K562 (cell line): ENCODE measurements around the gene TPCN1. TPM values are rescaled to one million over a fixed set of nuclear protein-coding genes. Genes with fewer than 3 reads are reported as not detected.

Source experiments
- BCLAF1 ChIP-seq, 2 experiments: fragments of 450-650 bp in 1 of 2; IDR thresholded peaks; 2 replicates each; pipeline ENCODE4 v1.6.1; 2011 to 2017; ENCODE audit warnings: low read depth in 2 of 2, antibody characterized with exemption in 1 of 2, borderline replicate concordance in 1 of 2, low read length in 1 of 2, mild to moderate bottlenecking in 1 of 2, mixed read lengths in 1 of 2; ENCODE audit not compliant: control insufficient read depth in 1 of 2
- BHLHE40 ChIP-seq: IDR thresholded peaks from 2 replicates; pipeline ENCODE4 v1.6.1; 2011; ENCODE audit warnings: low read length, improper control_type of control experiment
- CBX8 ChIP-seq: fragments of 200-600 bp; sonication (generic); IDR thresholded peaks from 2 replicates; pipeline ENCODE4 v1.6.1; 2012; ENCODE audit warnings: borderline replicate concordance, mixed run types, low read depth, mild to moderate bottlenecking, moderate library complexity, mixed read lengths, low read length, control low read depth, inconsistent platforms; ENCODE audit not compliant: poor library complexity, severe bottlenecking; ENCODE audit errors: extremely low read depth
- CCNT2 ChIP-seq: IDR thresholded peaks from 2 replicates; pipeline ENCODE4 v1.6.1; 2011; ENCODE audit warnings: borderline replicate concordance, low read depth, mild to moderate bottlenecking, moderate library complexity, mixed read lengths, low read length; ENCODE audit not compliant: insufficient read length; ENCODE audit errors: extremely low read depth
- CEBPG ChIP-seq, 3 experiments: fragments of 200-800 bp in 1 of 3; sonication (Bioruptor generic) in 1 of 3; sonication (generic) in 1 of 3; formaldehyde crosslinking in 1 of 3; IDR thresholded peaks in 2 of 3; conservative IDR thresholded peaks in 1 of 3; 2 replicates each; pipeline versions ENCODE4 v1.6.1 to v1.8.0; 2016 to 2022; ENCODE audit warnings: missing compliant biosample characterization in 2 of 3, missing genetic modification characterization in 2 of 3, mild to moderate bottlenecking in 1 of 3, missing genetic modification reagents in 1 of 3
- DIDO1 ChIP-seq: fragments of 450-650 bp; IDR thresholded peaks from 2 replicates; pipeline ENCODE4 v1.6.1; 2016; ENCODE audit warnings: low read depth, missing biosample characterization, missing genetic modification characterization
- DMBX1 ChIP-seq: fragments of 250-450 bp; sonication (Bioruptor Pico); IDR thresholded peaks from 2 replicates; pipeline ENCODE4 v1.8.0; 2022; ENCODE audit warnings: inconsistent platforms, mild to moderate bottlenecking, moderate library complexity, borderline replicate concordance
- E2F8 ChIP-seq: fragments of 450-650 bp; IDR thresholded peaks from 2 replicates; pipeline ENCODE4 v1.7.1; 2018; ENCODE audit warnings: mild to moderate bottlenecking, low read depth; ENCODE audit not compliant: partially characterized antibody
- E4F1 ChIP-seq: fragments of 250-450 bp; sonication (Bioruptor Pico); IDR thresholded peaks from 2 replicates; pipeline ENCODE4 v1.5.0; 2021; ENCODE audit warnings: mild to moderate bottlenecking, borderline replicate concordance
- EHMT2 ChIP-seq: fragments of 450-650 bp; IDR thresholded peaks from 2 replicates; pipeline ENCODE4 v1.6.1; 2018; ENCODE audit warnings: antibody characterized with exemption
- ELF1 ChIP-seq: fragments of 200-800 bp; sonication (Bioruptor generic); IDR thresholded peaks from 2 replicates; pipeline ENCODE4 v1.6.1; 2016; ENCODE audit warnings: missing genetic modification characterization, missing compliant biosample characterization
- HDGF ChIP-seq: fragments of 450-650 bp; IDR thresholded peaks from 2 replicates; pipeline ENCODE4 v1.6.1; 2016
- NCOA1 ChIP-seq: fragments of 450-650 bp; IDR thresholded peaks from 2 replicates; pipeline ENCODE4 v1.6.1; 2016; ENCODE audit warnings: low read depth
- NFIC ChIP-seq: fragments of 450-650 bp; IDR thresholded peaks from 2 replicates; pipeline ENCODE4 v1.6.1; 2017; ENCODE audit warnings: mild to moderate bottlenecking, inconsistent platforms
- PRMT5 ChIP-seq: sonication (generic); formaldehyde crosslinking; IDR thresholded peaks from 2 replicates; pipeline ENCODE4 v1.5.0; 2020; ENCODE audit warnings: missing genetic modification reagents
- TAF7 ChIP-seq: fragments of 450-650 bp; IDR thresholded peaks from 2 replicates; pipeline ENCODE4 v1.6.1; 2016; ENCODE audit warnings: missing genetic modification characterization, missing compliant biosample characterization
- WHSC1 ChIP-seq: IDR thresholded peaks from one replicate; pipeline ENCODE4 v1.6.1; 2012; ENCODE audit warnings: low read length, control low read depth, inconsistent platforms
- ZNF431 ChIP-seq: sonication (generic); formaldehyde crosslinking; IDR thresholded peaks from 2 replicates; pipeline ENCODE4 v1.8.0; 2022; ENCODE audit warnings: mild to moderate bottlenecking, missing genetic modification reagents
- polyA plus RNA-seq, 8 experiments: library from polyadenylated mRNA; depleted of rRNA in 4 of 8; stranded (reverse) in 5 of 8; unstranded in 3 of 8; fragments of >200 nt; fragmentation: Nextera tagmentation in 2 of 8; fragmentation: Illumina TruSeq in 1 of 8; extraction: Ambion mirVana in 2 of 8; extraction: Trizol in 1 of 8; gene quantifications; 2 replicates each; pipeline versions ENCODE4 v1.2.1 to v1.2.3, GENCODE V29; 2011 to 2014; ENCODE audit warnings: inconsistent platforms in 1 of 8, missing spikeins in 1 of 8
- total RNA-seq, 7 experiments: library from RNA; depleted of rRNA in 6 of 7; stranded (reverse); fragments of >200 nt in 6 of 7; fragmentation: Illumina TruSeq in 2 of 7; extraction: Trizol in 2 of 7; gene quantifications; 2 replicates each; pipeline versions ENCODE4 v1.2.1 to v1.2.3, GENCODE V29; 2011 to 2021; ENCODE audit warnings: low replicate concordance in 1 of 7

TPCN1 gene
- total and polyA plus RNA-seq, 9 of the 15 experiments (the other 6 are each of a cell fraction or from before 2014, with no cell fraction given) = 0.80 to 23.8 (median 7.4) TPM

GRCh38 chr12:113208041-113208934 is 13.0 kb upstream of the TPCN1 start (continued):
- TF ChIP-seq CEBPG (CRISPR knock-in tag; IDR thresholded peaks at IDR 0.05) = no peak
- TF ChIP-seq CEBPG (tag; conservative IDR thresholded peaks at IDR 0.05 in 1 of 2, IDR thresholded peaks at IDR 0.05 in 1 of 2) = no peak
- no peak for TF ChIP-seq E2F8
- TF ChIP-seq DMBX1 = 0 out of 2 replicates have a peak, but pooled peaks have one; percentile 41
- TF ChIP-seq CBX8 = no peak
- no peak for TF ChIP-seq ZNF431 (CRISPR knock-in tag)
- TF ChIP-seq EHMT2 = no peak
- no peak for TF ChIP-seq E4F1 (CRISPR knock-in tag)
- TF ChIP-seq BCLAF1 (IDR thresholded peaks at IDR 0.05; ENCODE audit: borderline replicate concordance in 1 of 2, control insufficient read depth in 1 of 2, low read depth in 2 of 2, low read length in 1 of 2) = no peak
- peak; percentile 83 for TF ChIP-seq BHLHE40
- TF ChIP-seq TAF7 (tag) = no peak
- no peak for TF ChIP-seq WHSC1
- TF ChIP-seq DIDO1 = no peak
- no peak for TF ChIP-seq NFIC
- no peak for TF ChIP-seq HDGF
- TF ChIP-seq PRMT5 (CRISPR knock-in tag) = no peak
- TF ChIP-seq NCOA1 = peak; percentile 56; the same call in 1 of the 2 replicates
- no peak for TF ChIP-seq CCNT2
- TF ChIP-seq ELF1 (tag) = no peak
